Memory B cell (primary cell): ENCODE results near the gene SELENOV.

Source experiments
- ATAC-seq: fragments of 150-1000 bp; cut with Tn5 transposase; 2 replicates; pipeline ENCODE4 v1.10.0; 2021; ENCODE audit warnings: low read depth, mild to moderate bottlenecking, moderate library complexity
- DNase-seq, 2 donors: peaks; one replicate each; pipeline ENCODE4 v3.0.0; 2022; ENCODE audit warnings: low spot score in 2 of 2
- H3K27ac Mint-ChIP-seq: one replicate; pipeline ENCODE4 v1.8.0; 2022; ENCODE audit warnings: mild to moderate bottlenecking, moderate library complexity, mixed read lengths
- H3K27me3 Mint-ChIP-seq: one replicate; pipeline ENCODE4 v1.8.0; 2022; ENCODE audit warnings: mixed read lengths
- H3K36me3 Mint-ChIP-seq: one replicate; pipeline ENCODE4 v1.8.0; 2022; ENCODE audit warnings: mild to moderate bottlenecking, mixed read lengths
- H3K4me1 Mint-ChIP-seq: one replicate; pipeline ENCODE4 v1.8.0; 2022; ENCODE audit warnings: mixed read lengths
- H3K4me3 Mint-ChIP-seq: one replicate; pipeline ENCODE4 v1.8.0; 2022; ENCODE audit warnings: mild to moderate bottlenecking, moderate library complexity, mixed read lengths
- H3K9me3 Mint-ChIP-seq: one replicate; pipeline ENCODE4 v1.8.0; 2022; ENCODE audit warnings: mixed read lengths

SELENOV gene

GRCh38 chr19:39544911-39545310 is 30.0 kb downstream of the SELENOV start:
- no peak overlapping the region for H3K27ac Mint-ChIP-seq
- H3K36me3 Mint-ChIP-seq: no peaks in the 10 kb centered on the region
- DNase-seq (no peak), ATAC-seq (no peak)
- H3K27me3 Mint-ChIP-seq: peaks cover 3% of the 10 kb centered on the region
- no peaks in the 10 kb centered on the region for H3K9me3 Mint-ChIP-seq
- H3K4me1 Mint-ChIP-seq: peaks cover 18% of the 10 kb centered on the region
- no peak overlapping the region for H3K4me3 Mint-ChIP-seq

GRCh38 chr19:39546599-39546998 is 31.7 kb downstream of the SELENOV start:
- H3K4me3 Mint-ChIP-seq: no peak overlapping the region
- no peaks in the 10 kb centered on the region for H3K36me3 Mint-ChIP-seq
- no peaks in the 10 kb centered on the region for H3K9me3 Mint-ChIP-seq
- H3K27ac Mint-ChIP-seq: no peak overlapping the region
- peaks cover 9% of the 10 kb centered on the region for H3K4me1 Mint-ChIP-seq
- ATAC-seq: no peak
- DNase-seq: no peak
- H3K27me3 Mint-ChIP-seq: peaks cover 3% of the 10 kb centered on the region

- Mint-ChIP-seq H3K9me3 (no peaks in the 10 kb centered on the region), H3K27me3 (peaks cover 3% of the 10 kb centered on the region), H3K4me1 (peaks cover 16% of the 10 kb centered on the region), H3K27ac (no peak overlapping the region), H3K4me3 (no peak overlapping the region), H3K36me3 (no peaks in the 10 kb centered on the region)
- ATAC-seq: no peak
- no peak for DNase-seq
Measured at GRCh38 chr19:39550197-39550596, 35.3 kb downstream of the SELENOV start.

- Mint-ChIP-seq H3K27ac (no peak overlapping the region), H3K27me3 (no peaks in the 10 kb centered on the region), H3K4me3 (no peak overlapping the region), H3K9me3 (no peaks in the 10 kb centered on the region), H3K36me3 (no peaks in the 10 kb centered on the region), H3K4me1 (peaks cover 32% of the 10 kb centered on the region)
- DNase-seq: no peak
- ATAC-seq: no peak
Measured at GRCh38 chr19:39553082-39553652, 38.2 kb downstream of the SELENOV start.

- DNase-seq: no peak
- H3K27ac Mint-ChIP-seq: no peak overlapping the region
- no peaks in the 10 kb centered on the region for H3K27me3 Mint-ChIP-seq
- no peaks in the 10 kb centered on the region for H3K9me3 Mint-ChIP-seq
- no peak for ATAC-seq
- H3K4me1 Mint-ChIP-seq: peaks cover 40% of the 10 kb centered on the region
- H3K36me3 Mint-ChIP-seq: no peaks in the 10 kb centered on the region
- H3K4me3 Mint-ChIP-seq: no peak overlapping the region
Measured at GRCh38 chr19:39554701-39555311, 39.9 kb downstream of the SELENOV start.

- H3K4me3 Mint-ChIP-seq: no peak overlapping the region
Measured at GRCh38 chr19:39555883-39556282, 40.9 kb downstream of the SELENOV start.

GRCh38 chr19:39557811-39558623 is 43.1 kb downstream of the SELENOV start:
- no peaks in the 10 kb centered on the region for H3K27me3 Mint-ChIP-seq
- H3K4me3 Mint-ChIP-seq: peak overlapping the region; percentile 77
- H3K4me1 Mint-ChIP-seq: peaks cover 28% of the 10 kb centered on the region
- ATAC-seq (peak; percentile 76), DNase-seq (no peak)
- H3K27ac Mint-ChIP-seq: peak overlapping the region; percentile 86
- H3K9me3 Mint-ChIP-seq: no peaks in the 10 kb centered on the region
- H3K36me3 Mint-ChIP-seq: no peaks in the 10 kb centered on the region

More at GRCh38 chr19:39555883-39556282, 40.9 kb downstream of the SELENOV start:
- H3K9me3 Mint-ChIP-seq: no peaks in the 10 kb centered on the region
- H3K36me3 Mint-ChIP-seq: no peaks in the 10 kb centered on the region
- no peaks in the 10 kb centered on the region for H3K27me3 Mint-ChIP-seq
- peaks cover 40% of the 10 kb centered on the region for H3K4me1 Mint-ChIP-seq
- no peak overlapping the region for H3K27ac Mint-ChIP-seq
- no peak for DNase-seq
- ATAC-seq: no peak

- no peaks in the 10 kb centered on the region for H3K36me3 Mint-ChIP-seq
- ATAC-seq: peak; percentile 69
- DNase-seq: no peak
- no peaks in the 10 kb centered on the region for H3K27me3 Mint-ChIP-seq
- H3K4me1 Mint-ChIP-seq: peaks cover 23% of the 10 kb centered on the region
- peak overlapping the region; percentile 77 for H3K4me3 Mint-ChIP-seq
- peak overlapping the region; percentile 86 for H3K27ac Mint-ChIP-seq
- H3K9me3 Mint-ChIP-seq: no peaks in the 10 kb centered on the region
Measured at GRCh38 chr19:39558624-39559117, 43.7 kb downstream of the SELENOV start.

GRCh38 chr19:39563408-39563807 is 48.5 kb downstream of the SELENOV start:
- Mint-ChIP-seq H3K4me1 (peaks cover 6% of the 10 kb centered on the region), H3K36me3 (no peaks in the 10 kb centered on the region), H3K27ac (no peak overlapping the region), H3K4me3 (no peak overlapping the region), H3K27me3 (no peaks in the 10 kb centered on the region), H3K9me3 (no peaks in the 10 kb centered on the region)
- ATAC-seq (no peak), DNase-seq (no peak)

- H3K9me3 Mint-ChIP-seq: no peaks in the 10 kb centered on the region
- no peak overlapping the region for H3K27ac Mint-ChIP-seq
- no peaks in the 10 kb centered on the region for H3K36me3 Mint-ChIP-seq
- peaks cover 6% of the 10 kb centered on the region for H3K27me3 Mint-ChIP-seq
- H3K4me3 Mint-ChIP-seq: no peak overlapping the region
- ATAC-seq (no peak), DNase-seq (no peak)
- H3K4me1 Mint-ChIP-seq: no peaks in the 10 kb centered on the region
Measured at GRCh38 chr19:39566064-39566463, 51.1 kb downstream of the SELENOV start.

GRCh38 chr19:39568604-39569003 is 53.7 kb downstream of the SELENOV start:
- Mint-ChIP-seq H3K36me3 (peaks cover 1% of the 10 kb centered on the region), H3K4me3 (no peak overlapping the region), H3K4me1 (no peaks in the 10 kb centered on the region), H3K9me3 (peaks cover 7% of the 10 kb centered on the region), H3K27ac (no peak overlapping the region), H3K27me3 (peaks cover 12% of the 10 kb centered on the region)
- DNase-seq (no peak), ATAC-seq (no peak)
